Measurements from ENCODE around the gene ST8SIA1.

Gene ST8SIA1

DNA sequence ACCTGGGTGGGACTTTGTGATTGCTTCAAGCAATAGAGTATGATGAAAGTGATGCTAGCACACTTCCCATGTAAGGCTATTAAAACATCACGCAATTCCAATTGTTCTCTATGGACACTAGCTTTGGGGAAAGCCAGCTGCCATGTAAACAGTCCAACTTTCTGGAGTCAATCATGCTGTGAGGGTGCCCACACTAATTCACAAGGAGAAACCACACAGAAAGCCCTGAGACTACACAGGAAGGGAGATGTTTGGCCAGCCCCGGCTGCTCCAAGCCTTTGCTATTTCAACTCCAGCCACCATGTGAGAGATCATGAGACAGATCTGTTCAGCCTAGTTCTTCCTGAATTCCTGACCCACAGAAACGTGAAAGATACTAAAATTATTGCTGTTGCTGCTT, 96.3 kb downstream of the ST8SIA1 start:
- no peak for DNase-seq (ENCODE audit: low spot score)

DNA sequence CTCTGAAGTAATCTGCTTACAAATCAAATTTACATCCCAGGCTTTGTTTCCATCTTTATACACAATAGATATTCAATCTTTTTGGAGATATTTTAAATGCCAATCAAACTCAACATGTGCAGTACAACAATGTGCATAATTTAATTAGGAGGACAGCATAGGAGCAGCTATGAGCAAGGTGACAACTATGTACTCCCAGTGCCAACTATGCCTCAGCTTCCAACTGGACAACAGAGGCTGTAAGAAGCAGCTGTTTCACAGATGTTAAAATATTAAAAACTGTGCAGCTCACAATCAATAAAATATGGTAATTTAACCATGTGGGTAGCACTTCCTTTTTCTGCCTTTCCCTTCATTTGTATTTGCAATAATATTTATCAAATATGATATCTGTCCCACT, 99.9 kb downstream of the ST8SIA1 start:
- DNase-seq (ENCODE audit: low spot score), result peak; percentile 25

DNA sequence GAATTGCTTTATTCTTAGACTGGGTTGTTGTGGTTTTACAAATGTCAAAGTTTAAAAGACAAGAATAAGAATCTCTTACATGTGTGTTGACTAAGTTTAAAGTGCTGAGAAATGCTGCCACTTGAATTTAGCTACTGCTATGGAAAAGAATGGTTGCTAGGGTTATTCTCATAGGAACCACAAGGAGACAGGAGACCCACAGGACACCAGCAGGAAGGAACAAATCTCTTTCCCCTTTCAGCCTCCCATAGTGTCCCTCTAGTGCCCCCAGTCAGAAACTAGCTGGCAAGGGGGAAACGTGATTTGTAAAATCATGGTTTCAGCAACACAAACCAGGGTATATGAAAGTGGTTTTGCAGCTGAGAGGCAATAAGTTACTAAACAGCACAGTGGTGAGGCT, 102.7 kb downstream of the ST8SIA1 start:
- no peak for DNase-seq (ENCODE audit: low spot score)

- no peak for DNase-seq (ENCODE audit: low spot score)
Measured at GRCh38 chr12:22231078-22231477, 103.4 kb downstream of the ST8SIA1 start.

DNA sequence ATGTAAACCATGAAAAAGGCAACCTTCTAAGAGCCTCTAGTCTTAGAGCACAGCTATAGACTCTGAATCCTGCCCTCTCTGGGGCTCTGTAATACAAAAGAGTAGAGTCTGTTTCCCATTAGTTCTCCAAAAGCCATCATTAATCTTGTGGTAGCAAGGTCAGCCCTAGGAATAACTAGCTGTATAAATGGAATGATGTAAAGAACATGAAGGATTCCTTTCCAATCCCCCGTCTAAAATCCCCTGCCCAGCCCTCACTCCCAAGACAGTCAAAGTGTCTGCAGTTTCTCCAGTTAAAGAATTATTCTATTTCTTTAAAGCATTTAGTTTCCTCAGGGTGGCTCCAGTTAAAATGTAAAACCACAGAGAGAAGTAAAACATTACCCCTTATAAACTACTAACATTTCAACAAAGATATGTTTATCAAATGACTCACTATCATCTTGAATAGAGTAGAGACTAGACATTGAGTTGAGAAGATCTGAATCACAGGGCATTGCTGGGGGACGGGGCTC, 104.2 kb downstream of the ST8SIA1 start:
- peak; percentile 12 for DNase-seq (ENCODE audit: low spot score)

- no peak for DNase-seq (ENCODE audit: low spot score)
Measured at GRCh38 chr12:22229652-22230279, 104.7 kb downstream of the ST8SIA1 start.

- no peak for DNase-seq (ENCODE audit: low spot score)
Measured at GRCh38 chr12:22228022-22228875, 106.3 kb downstream of the ST8SIA1 start.

DNA sequence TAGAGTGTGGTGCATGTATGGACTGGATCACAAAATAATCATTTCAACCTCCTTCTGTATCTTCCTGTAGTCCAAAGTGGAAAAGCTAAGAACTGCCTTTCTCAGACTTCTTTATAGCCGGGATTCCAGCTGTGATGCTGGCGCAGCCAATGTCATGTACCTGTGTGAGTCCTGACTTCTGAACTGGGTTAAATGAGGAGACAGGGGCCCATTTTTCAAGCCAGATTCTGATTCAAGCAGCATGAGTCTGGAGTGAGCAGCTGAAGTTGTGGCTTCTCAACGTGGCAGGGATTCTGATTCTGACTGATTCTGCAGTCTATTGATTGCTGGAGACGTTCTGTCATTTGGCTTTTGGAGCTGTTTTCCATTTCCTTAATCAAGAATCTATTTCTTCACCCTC, 111.2 kb downstream of the ST8SIA1 start:
- no peak for DNase-seq (ENCODE audit: low spot score)

- no peak for DNase-seq (ENCODE audit: low spot score)
Measured at GRCh38 chr12:22217556-22217955, 117.0 kb downstream of the ST8SIA1 start.

- no peak for DNase-seq (ENCODE audit: low spot score)
Measured at GRCh38 chr12:22215467-22216253, 118.8 kb downstream of the ST8SIA1 start.

- no peak for DNase-seq (ENCODE audit: low spot score)
Measured at GRCh38 chr12:22211128-22211527, 123.4 kb downstream of the ST8SIA1 start.

GRCh38 chr12:22209422-22209821, 125.1 kb downstream of the ST8SIA1 start:
- no peak for DNase-seq (ENCODE audit: low spot score)

- no peak for DNase-seq (ENCODE audit: low spot score)
Measured at GRCh38 chr12:22206111-22206728, 128.3 kb downstream of the ST8SIA1 start.

DNA sequence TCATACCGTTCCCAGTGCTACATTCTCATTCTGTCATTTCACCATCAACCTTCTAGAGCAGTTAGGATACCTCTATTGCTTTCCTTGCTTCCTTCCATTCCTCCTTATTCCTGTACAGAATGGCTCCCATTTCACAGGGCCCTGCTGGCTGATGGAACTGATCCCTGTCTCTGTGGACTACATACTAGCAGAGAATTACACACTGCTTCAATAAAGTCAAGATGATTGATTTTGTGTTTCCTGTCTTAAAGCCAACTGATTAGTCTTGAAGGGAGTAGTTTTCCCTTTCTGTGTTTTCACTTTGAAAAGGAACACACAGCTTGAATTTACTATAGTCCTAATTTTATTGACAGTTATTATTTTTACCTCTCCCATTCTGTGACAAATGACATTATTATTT, 130.1 kb downstream of the ST8SIA1 start:
- no peak for DNase-seq (ENCODE audit: low spot score)

- no peak for DNase-seq (ENCODE audit: low spot score)
Measured at GRCh38 chr12:22202847-22203246, 131.7 kb downstream of the ST8SIA1 start.

DNA sequence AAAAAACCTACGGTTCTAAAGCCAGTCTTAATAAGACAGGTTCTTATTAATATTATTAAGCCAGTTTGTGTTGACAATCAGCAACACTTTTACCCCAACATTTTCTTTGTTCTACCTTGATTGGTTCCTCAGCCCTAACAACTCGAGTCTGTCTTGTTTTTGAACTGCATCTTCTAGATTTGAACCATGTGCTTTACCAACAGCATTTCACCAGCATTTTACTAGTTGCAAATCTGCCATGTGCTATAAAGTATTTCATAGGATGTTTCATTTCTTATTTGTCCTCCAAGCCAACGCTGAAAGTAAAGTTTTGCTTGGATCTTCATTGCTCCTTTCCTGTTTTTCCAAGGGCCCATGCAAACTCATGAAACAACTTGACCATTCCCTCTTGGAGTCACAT, 133.4 kb downstream of the ST8SIA1 start:
- DNase-seq (ENCODE audit: low spot score), result no peak

- DNase-seq (ENCODE audit: low spot score), result no peak
Measured at GRCh38 chr12:22196236-22196635, 138.3 kb downstream of the ST8SIA1 start.

DNA sequence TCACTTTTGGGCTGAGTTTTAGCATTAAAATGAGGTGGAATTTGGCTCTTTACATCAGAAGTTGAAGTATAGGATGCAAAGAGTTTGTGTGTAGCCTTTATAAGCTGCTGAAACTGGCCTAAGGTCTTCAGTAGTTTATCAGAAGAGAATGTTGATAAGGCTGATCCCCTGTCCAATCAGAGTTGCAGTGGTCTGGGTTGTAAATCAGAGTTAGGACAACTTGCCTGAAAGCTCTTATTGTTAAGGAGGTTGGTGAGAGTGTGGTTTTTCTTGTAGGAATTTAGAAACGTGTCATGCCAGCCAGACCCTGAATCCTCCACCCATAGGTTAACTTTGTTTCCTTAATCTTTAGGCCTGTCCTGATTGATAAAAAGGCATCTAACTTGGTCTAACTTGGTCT, 143.5 kb downstream of the ST8SIA1 start:
- DNase-seq (ENCODE audit: low spot score), result no peak

DNA sequence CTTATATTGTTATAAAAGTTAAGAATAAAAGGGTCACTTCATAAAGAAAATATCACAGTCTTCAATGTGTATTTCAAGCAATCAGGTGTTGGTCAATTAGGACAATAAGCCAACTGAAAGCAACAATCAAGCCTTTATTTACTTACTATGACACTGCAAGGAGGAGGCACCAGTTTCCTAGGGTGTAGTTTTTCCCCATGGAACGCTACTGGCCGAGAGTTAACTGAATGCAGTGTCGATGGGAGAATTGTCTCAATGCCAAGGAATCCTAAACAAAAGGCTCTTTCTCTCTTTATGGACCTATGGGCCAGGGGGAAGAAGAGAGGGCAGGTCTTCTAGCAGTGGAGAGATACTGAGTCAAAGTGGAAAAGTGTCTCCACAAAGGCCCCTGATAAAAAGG, 146.1 kb downstream of the ST8SIA1 start:
- DNase-seq (ENCODE audit: low spot score), result no peak

- DNase-seq (ENCODE audit: low spot score), result no peak
Measured at GRCh38 chr12:22180705-22181104, 153.8 kb downstream of the ST8SIA1 start.

- DNase-seq (ENCODE audit: low spot score), result no peak
Measured at GRCh38 chr12:22173177-22173576, 161.3 kb downstream of the ST8SIA1 start.

GRCh38 chr12:22172501-22172900, 162.0 kb downstream of the ST8SIA1 start:
- DNase-seq (ENCODE audit: low spot score), result no peak

Measured in AG08396 (cell line).